Liver (tissue), 9 donors: ENCODE results near the gene DSTN. TPM values are rescaled to one million over a fixed set of nuclear protein-coding genes. Genes with fewer than 3 reads are reported as not detected.
A peak's percentile ranks its signal among the peaks of the same experiment; 100 is the strongest.

ENCODE experiments used
- DNase-seq: peaks from one replicate; pipeline ENCODE4 v3.0.0-alpha.2; 2017; ENCODE audit warnings: low spot score
- H3K27ac ChIP-seq, 2 donors: one replicate each; pipeline ENCODE4 v1.7.0; 2013; ENCODE audit warnings: inconsistent platforms in 2 of 2, low read length in 2 of 2, control low read depth in 1 of 2, low read depth in 1 of 2, mild to moderate bottlenecking in 1 of 2
- H3K27me3 ChIP-seq, 4 donors: one replicate each; pipeline versions ENCODE4 v1.6.1 to v1.7.0; 2013; ENCODE audit warnings: low read length in 3 of 4, inconsistent platforms in 1 of 4, mild to moderate bottlenecking in 1 of 4, moderate library complexity in 1 of 4; ENCODE audit not compliant: control insufficient read depth in 4 of 4, insufficient read depth in 4 of 4
- H3K36me3 ChIP-seq, 4 donors: one replicate each; pipeline versions ENCODE4 v1.6.1 to v1.7.0; 2013; ENCODE audit warnings: low read length in 3 of 4, mild to moderate bottlenecking in 3 of 4, low read depth in 1 of 4, moderate library complexity in 1 of 4; ENCODE audit not compliant: control insufficient read depth in 4 of 4, insufficient read depth in 3 of 4
- H3K4me1 ChIP-seq, 4 donors: one replicate each; pipeline versions ENCODE4 v1.6.1 to v1.7.0; 2013; ENCODE audit warnings: low read length in 3 of 4, mild to moderate bottlenecking in 3 of 4, moderate library complexity in 1 of 4; ENCODE audit not compliant: control insufficient read depth in 4 of 4, insufficient read depth in 4 of 4
- H3K4me3 ChIP-seq, 3 donors: one replicate each; pipeline versions ENCODE4 v1.6.1 to v1.7.0; 2013; ENCODE audit warnings: low read length in 3 of 3, control low read depth in 1 of 3, low read depth in 1 of 3, mild to moderate bottlenecking in 1 of 3
- H3K9ac ChIP-seq, 2 donors: one replicate each; pipeline ENCODE4 v1.7.0; 2013; ENCODE audit warnings: low read length in 2 of 2, mild to moderate bottlenecking in 2 of 2, moderate library complexity in 2 of 2, control low read depth in 1 of 2, low read depth in 1 of 2
- H3K9me3 ChIP-seq, 4 donors: one replicate each; pipeline versions ENCODE4 v1.6.1 to v1.7.0; 2013; ENCODE audit warnings: low read length in 3 of 4; ENCODE audit not compliant: control insufficient read depth in 4 of 4
- FOXA1 ChIP-seq: IDR thresholded peaks from 2 replicates; pipeline ENCODE4 v1.6.1; 2016; ENCODE audit warnings: antibody characterized with exemption
- FOXA2 ChIP-seq: IDR thresholded peaks from 2 replicates; pipeline ENCODE4 v1.6.1; 2016; ENCODE audit warnings: antibody characterized with exemption
- GABPA ChIP-seq, 2 donors: IDR thresholded peaks in 1 of 2; conservative IDR thresholded peaks in 1 of 2; 2 replicates each; pipeline ENCODE4 v1.6.1; 2016; ENCODE audit warnings: antibody characterized with exemption in 2 of 2, mild to moderate bottlenecking in 1 of 2, moderate library complexity in 1 of 2
- HNF4A ChIP-seq, 2 donors: conservative IDR thresholded peaks; 2 replicates each; pipeline ENCODE4 v1.6.1; 2016; ENCODE audit warnings: antibody characterized with exemption in 2 of 2, mild to moderate bottlenecking in 2 of 2
- HNF4G ChIP-seq: IDR thresholded peaks from 2 replicates; pipeline ENCODE4 v1.6.1; 2016; ENCODE audit warnings: antibody characterized with exemption
- JUND ChIP-seq, 2 donors: IDR thresholded peaks; 2 replicates each; pipeline ENCODE4 v1.6.1; 2016; ENCODE audit warnings: antibody characterized with exemption in 2 of 2
- RAD21 ChIP-seq, 2 donors: IDR thresholded peaks; 2 replicates each; pipeline ENCODE4 v1.6.1; 2016; ENCODE audit warnings: antibody characterized with exemption in 2 of 2, mild to moderate bottlenecking in 2 of 2
- RXRA ChIP-seq, 2 donors: IDR thresholded peaks; 2 replicates each; pipeline ENCODE4 v1.6.1; 2017 to 2018; ENCODE audit warnings: antibody characterized with exemption in 2 of 2, mild to moderate bottlenecking in 1 of 2
- SP1 ChIP-seq: IDR thresholded peaks from 2 replicates; pipeline ENCODE4 v1.6.1; 2018; ENCODE audit warnings: antibody characterized with exemption, mild to moderate bottlenecking
- TAF1 ChIP-seq: conservative IDR thresholded peaks from 2 replicates; pipeline ENCODE4 v1.6.1; 2016; ENCODE audit warnings: antibody characterized with exemption, mild to moderate bottlenecking
- WGBS: extraction: QIAGEN DNeasy Blood & Tissue Kit; methylation state at CpG from one replicate; pipeline ENCODE4 v1.1.7; 2013; 5-methylcytosine and 5-hydroxymethylcytosine counted together
- polyA plus RNA-seq, 2 donors: library from polyadenylated mRNA; stranded (reverse) in 1 of 2; unstranded in 1 of 2; fragments of 200-250 nt in 1 of 2; fragments of >200 nt in 1 of 2; fragmentation: Nextera tagmentation in 1 of 2; extraction: Ambion mirVana in 1 of 2; gene quantifications; one replicate each; pipeline versions ENCODE4 v1.2.1 to v1.2.3, GENCODE V29; 2013 to 2015
- total RNA-seq, 2 donors: library from RNA; depleted of rRNA; stranded (reverse); fragments of >200 nt; gene quantifications; one replicate each; pipeline ENCODE4 v1.2.3, GENCODE V29; 2014
- TF ChIP-seq, protein P1 (sequence below): fragments of 150-350 bp; IDR thresholded peaks from 2 replicates; pipeline ENCODE4 v1.5.1; 2017; ENCODE audit warnings: improper control_type of control experiment, low read depth, low read length; ENCODE audit not compliant: missing input control
- TF ChIP-seq, protein P2 (sequence below): IDR thresholded peaks from 2 replicates; pipeline ENCODE4 v1.6.1; 2016; ENCODE audit warnings: antibody characterized with exemption
- TF ChIP-seq, protein P3 (sequence below): IDR thresholded peaks from 2 replicates; pipeline ENCODE4 v1.6.1; 2016; ENCODE audit warnings: antibody characterized with exemption, mild to moderate bottlenecking
- TF ChIP-seq, protein P4 (sequence below): IDR thresholded peaks from 2 replicates; pipeline ENCODE4 v1.6.1; 2016; ENCODE audit warnings: antibody characterized with exemption
- TF ChIP-seq, protein P5 (sequence below): IDR thresholded peaks from 2 replicates; pipeline ENCODE4 v1.6.1; 2016; ENCODE audit warnings: antibody characterized with exemption
- donor health status: healthy.
- donor health status: healthy.
- donor health status: healthy.
- donor health status: healthy.
- donor health status: healthy.

Gene DSTN
- total and polyA plus RNA-seq, 4 donors: 39.9 to 137 (median 108) TPM

DNA sequence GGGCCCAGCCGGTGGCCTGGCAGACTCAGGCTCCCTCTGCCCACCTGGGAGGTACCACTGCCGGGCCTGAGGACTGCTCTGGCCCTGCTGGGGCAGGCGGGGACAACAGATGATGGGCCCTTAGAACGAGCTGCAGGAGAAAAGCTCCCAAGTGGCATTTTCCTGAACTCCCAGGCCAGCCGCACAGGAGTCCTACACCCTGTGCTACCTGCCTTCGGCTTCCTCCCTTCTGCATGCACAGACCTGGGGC lies 41.3 kb downstream of the DSTN start:
- peak; percentile 34 for DNase-seq
- H3K27ac ChIP-seq: peak overlapping the region; percentile 13 to 22
- no peak overlapping the region for H3K4me3 ChIP-seq
- H3K4me1 ChIP-seq: peaks cover 0 to 8% (median 4%) of the 10 kb centered on the region in 4 donors
- WGBS: 64% methylated on average over 6 of the region's 6 CpGs
- peaks cover 9 to 27% (median 15%) of the 10 kb centered on the region in 4 donors for H3K36me3 ChIP-seq
- H3K9ac ChIP-seq: no peak overlapping the region
- no peaks in the 10 kb centered on the region for H3K27me3 ChIP-seq
- TF ChIP-seq, protein P1, sequence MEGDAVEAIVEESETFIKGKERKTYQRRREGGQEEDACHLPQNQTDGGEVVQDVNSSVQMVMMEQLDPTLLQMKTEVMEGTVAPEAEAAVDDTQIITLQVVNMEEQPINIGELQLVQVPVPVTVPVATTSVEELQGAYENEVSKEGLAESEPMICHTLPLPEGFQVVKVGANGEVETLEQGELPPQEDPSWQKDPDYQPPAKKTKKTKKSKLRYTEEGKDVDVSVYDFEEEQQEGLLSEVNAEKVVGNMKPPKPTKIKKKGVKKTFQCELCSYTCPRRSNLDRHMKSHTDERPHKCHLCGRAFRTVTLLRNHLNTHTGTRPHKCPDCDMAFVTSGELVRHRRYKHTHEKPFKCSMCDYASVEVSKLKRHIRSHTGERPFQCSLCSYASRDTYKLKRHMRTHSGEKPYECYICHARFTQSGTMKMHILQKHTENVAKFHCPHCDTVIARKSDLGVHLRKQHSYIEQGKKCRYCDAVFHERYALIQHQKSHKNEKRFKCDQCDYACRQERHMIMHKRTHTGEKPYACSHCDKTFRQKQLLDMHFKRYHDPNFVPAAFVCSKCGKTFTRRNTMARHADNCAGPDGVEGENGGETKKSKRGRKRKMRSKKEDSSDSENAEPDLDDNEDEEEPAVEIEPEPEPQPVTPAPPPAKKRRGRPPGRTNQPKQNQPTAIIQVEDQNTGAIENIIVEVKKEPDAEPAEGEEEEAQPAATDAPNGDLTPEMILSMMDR: peak; percentile 45
- TF ChIP-seq RXRA (IDR thresholded peaks at IDR 0.05): no peak
- no peaks in the 10 kb centered on the region for H3K9me3 ChIP-seq

DNA sequence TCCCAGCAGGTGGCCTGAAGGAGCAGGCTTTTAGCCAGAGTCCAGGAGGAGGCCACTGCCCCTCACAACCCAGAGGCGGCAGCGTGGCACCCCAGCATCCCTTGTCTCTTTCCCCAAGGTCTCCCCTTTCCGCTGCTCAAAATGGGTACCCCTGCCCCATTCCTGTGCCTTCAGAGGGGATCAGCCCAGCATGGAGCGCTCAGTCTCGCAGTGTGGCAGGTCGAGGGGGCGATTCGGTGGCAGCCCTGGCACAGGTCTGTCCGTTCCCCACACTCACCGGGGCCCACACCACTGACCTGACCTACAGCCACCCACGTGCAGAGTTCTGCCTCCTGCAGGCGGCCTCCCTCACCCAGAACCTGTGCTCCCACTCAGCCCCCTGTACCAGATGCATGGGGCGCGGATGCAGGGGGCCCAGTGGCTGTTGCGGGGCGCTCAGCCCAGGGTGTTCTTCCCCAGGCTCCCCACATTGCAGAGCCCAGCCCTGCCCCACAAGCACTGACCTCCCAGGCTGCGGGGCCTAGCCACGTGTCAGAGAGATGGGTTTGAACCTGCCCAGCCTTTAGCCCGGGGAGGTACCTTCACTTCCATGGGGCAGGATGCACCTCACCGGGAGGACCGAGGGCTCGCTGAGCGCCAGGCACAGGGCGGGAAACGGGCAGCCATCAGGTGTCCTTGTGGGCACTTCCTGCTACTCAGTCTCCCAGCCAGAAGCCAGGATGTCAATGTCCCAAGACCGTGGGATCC lies 41.8 kb downstream of the DSTN start:
- WGBS: 70% methylated on average over 26 of the region's 26 CpGs
- Histone ChIP-seq H3K36me3 (peaks cover 13 to 32% (median 16%) of the 10 kb centered on the region in 4 donors), H3K9ac (no peak overlapping the region), H3K4me3 (no peak overlapping the region), H3K4me1 (peaks cover 0 to 8% (median 3%) of the 10 kb centered on the region in 4 donors), H3K27ac (peak overlapping the region; percentile 8 to 48), H3K27me3 (no peaks in the 10 kb centered on the region), H3K9me3 (no peaks in the 10 kb centered on the region)
- TF ChIP-seq SP1: no peak
- no peak for TF ChIP-seq TAF1
- TF ChIP-seq RAD21 (IDR thresholded peaks at IDR 0.05): peak; percentile 48 to 74
- TF ChIP-seq FOXA1: no peak
- TF ChIP-seq, protein P2, sequence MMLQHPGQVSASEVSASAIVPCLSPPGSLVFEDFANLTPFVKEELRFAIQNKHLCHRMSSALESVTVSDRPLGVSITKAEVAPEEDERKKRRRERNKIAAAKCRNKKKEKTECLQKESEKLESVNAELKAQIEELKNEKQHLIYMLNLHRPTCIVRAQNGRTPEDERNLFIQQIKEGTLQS: no peak
- TF ChIP-seq GABPA (IDR thresholded peaks at IDR 0.05 in 1 of 2, conservative IDR thresholded peaks at IDR 0.05 in 1 of 2): no peak
- TF ChIP-seq HNF4A (conservative IDR thresholded peaks at IDR 0.05): no peak
- DNase-seq: peak; percentile 32

DNA sequence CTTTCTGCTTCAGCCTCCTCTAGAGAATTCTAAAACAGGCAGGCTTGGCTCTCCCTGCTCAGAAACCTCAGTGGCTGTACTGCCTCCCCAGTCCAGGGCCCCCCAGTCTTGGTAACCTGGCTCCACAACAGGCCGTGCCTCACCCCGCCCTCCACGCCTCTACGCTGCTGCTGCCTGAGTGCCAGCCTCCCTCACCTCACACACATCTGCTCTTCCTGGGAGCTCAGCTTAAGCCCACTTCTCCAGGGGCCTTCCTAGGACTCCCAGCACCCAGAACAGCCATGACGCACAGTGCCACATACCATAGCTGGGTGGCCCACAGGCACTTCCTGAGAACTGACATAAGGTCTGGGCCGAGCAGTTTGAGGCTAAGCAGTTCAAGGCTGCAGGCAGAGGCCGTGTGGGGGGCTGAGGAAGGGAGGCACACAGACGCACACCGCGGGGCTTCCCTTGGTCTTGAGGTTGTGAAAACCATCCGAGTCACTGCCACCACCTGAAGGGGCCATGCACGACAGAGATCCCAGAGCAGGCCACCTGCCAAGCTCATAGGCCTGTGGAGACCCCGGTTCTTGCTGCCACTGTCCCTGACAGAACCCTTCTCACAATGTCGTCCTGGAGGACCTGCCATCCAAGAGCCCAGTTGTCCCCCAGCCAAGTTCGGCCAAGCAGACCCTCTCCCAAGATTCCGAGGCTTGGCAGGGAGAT lies 42.6 kb downstream of the DSTN start:
- H3K36me3 ChIP-seq: peaks cover 15 to 39% (median 18%) of the 10 kb centered on the region in 4 donors
- peak overlapping the region; percentile 8 to 48 for H3K27ac ChIP-seq
- H3K4me1 ChIP-seq: peaks cover 0 to 8% (median 3%) of the 10 kb centered on the region in 4 donors
- no peak overlapping the region for H3K9ac ChIP-seq
- no peaks in the 10 kb centered on the region for H3K27me3 ChIP-seq
- DNase-seq: peak; percentile 34
- H3K4me3 ChIP-seq: no peak overlapping the region
- WGBS: 70% methylated on average over 16 of the region's 16 CpGs
- H3K9me3 ChIP-seq: no peaks in the 10 kb centered on the region
- TF ChIP-seq, protein P3, sequence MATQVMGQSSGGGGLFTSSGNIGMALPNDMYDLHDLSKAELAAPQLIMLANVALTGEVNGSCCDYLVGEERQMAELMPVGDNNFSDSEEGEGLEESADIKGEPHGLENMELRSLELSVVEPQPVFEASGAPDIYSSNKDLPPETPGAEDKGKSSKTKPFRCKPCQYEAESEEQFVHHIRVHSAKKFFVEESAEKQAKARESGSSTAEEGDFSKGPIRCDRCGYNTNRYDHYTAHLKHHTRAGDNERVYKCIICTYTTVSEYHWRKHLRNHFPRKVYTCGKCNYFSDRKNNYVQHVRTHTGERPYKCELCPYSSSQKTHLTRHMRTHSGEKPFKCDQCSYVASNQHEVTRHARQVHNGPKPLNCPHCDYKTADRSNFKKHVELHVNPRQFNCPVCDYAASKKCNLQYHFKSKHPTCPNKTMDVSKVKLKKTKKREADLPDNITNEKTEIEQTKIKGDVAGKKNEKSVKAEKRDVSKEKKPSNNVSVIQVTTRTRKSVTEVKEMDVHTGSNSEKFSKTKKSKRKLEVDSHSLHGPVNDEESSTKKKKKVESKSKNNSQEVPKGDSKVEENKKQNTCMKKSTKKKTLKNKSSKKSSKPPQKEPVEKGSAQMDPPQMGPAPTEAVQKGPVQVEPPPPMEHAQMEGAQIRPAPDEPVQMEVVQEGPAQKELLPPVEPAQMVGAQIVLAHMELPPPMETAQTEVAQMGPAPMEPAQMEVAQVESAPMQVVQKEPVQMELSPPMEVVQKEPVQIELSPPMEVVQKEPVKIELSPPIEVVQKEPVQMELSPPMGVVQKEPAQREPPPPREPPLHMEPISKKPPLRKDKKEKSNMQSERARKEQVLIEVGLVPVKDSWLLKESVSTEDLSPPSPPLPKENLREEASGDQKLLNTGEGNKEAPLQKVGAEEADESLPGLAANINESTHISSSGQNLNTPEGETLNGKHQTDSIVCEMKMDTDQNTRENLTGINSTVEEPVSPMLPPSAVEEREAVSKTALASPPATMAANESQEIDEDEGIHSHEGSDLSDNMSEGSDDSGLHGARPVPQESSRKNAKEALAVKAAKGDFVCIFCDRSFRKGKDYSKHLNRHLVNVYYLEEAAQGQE: no peak
- TF ChIP-seq HNF4G (no peak), FOXA1 (no peak), JUND (IDR thresholded peaks at IDR 0.05) (no peak), FOXA2 (no peak), RAD21 (IDR thresholded peaks at IDR 0.05) (no peak), GABPA (IDR thresholded peaks at IDR 0.05 in 1 of 2, conservative IDR thresholded peaks at IDR 0.05 in 1 of 2) (no peak)
- TF ChIP-seq, protein P1: no peak
- TF ChIP-seq, protein P4, sequence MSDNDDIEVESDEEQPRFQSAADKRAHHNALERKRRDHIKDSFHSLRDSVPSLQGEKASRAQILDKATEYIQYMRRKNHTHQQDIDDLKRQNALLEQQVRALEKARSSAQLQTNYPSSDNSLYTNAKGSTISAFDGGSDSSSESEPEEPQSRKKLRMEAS: no peak
- TF ChIP-seq, protein P5, sequence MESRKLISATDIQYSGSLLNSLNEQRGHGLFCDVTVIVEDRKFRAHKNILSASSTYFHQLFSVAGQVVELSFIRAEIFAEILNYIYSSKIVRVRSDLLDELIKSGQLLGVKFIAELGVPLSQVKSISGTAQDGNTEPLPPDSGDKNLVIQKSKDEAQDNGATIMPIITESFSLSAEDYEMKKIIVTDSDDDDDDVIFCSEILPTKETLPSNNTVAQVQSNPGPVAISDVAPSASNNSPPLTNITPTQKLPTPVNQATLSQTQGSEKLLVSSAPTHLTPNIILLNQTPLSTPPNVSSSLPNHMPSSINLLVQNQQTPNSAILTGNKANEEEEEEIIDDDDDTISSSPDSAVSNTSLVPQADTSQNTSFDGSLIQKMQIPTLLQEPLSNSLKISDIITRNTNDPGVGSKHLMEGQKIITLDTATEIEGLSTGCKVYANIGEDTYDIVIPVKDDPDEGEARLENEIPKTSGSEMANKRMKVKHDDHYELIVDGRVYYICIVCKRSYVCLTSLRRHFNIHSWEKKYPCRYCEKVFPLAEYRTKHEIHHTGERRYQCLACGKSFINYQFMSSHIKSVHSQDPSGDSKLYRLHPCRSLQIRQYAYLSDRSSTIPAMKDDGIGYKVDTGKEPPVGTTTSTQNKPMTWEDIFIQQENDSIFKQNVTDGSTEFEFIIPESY: no peak
- TF ChIP-seq, protein P2: no peak
